ENCODE results near the gene EVPLL.

GRCh38 chr17:18368946-18369345 lies 8.6 kb upstream of the EVPLL start:
- TF ChIP-seq TAF1 (IDR thresholded peaks at IDR 0.05; ENCODE audit: low read depth, low read length) (no peak), POLR2A (IDR thresholded peaks at IDR 0.05; ENCODE audit: low read depth, low read length) (no peak), POLR2AphosphoS5 (IDR thresholded peaks at IDR 0.05; ENCODE audit: low read depth, low read length) (no peak), SPI1 (IDR thresholded peaks at IDR 0.05; ENCODE audit: low read depth, low read length) (no peak), PAX5 (IDR thresholded peaks at IDR 0.05; ENCODE audit: insufficient read depth, low read length, severe bottlenecking) (no peak), POU2F2 (IDR thresholded peaks at IDR 0.05; ENCODE audit: low read depth, low read length) (no peak)

Measured in GM12891 (cell line).